HG02885 (cell line): ENCODE measurements around the gene MLXIP.
A peak's percentile ranks its signal among the peaks of the same experiment; 100 is the strongest.

Experiments used
- ATAC-seq: cut with Tn5 transposase; IDR thresholded peaks from one replicate; pipeline ENCODE4 v1.9.1; 2021; ENCODE audit warnings: mild to moderate bottlenecking; ENCODE audit not compliant: unreplicated experiment, poor library complexity

The MLXIP gene

GRCh38 chr12:122141911-122142725 is 63.6 kb downstream of the MLXIP start:
- no peak for ATAC-seq

- ATAC-seq = no peak
These were observed 64.3 kb downstream of the MLXIP start for GRCh38 chr12:122142857-122143256.

GRCh38 chr12:122144885-122145284 is 66.3 kb downstream of the MLXIP start:
- no peak for ATAC-seq

- no peak for ATAC-seq
These were observed 67.2 kb downstream of the MLXIP start for GRCh38 chr12:122145505-122146330.

- no peak for ATAC-seq
These were observed 69.1 kb downstream of the MLXIP start for GRCh38 chr12:122147514-122148290.

- no peak for ATAC-seq
These were observed 70.1 kb downstream of the MLXIP start for GRCh38 chr12:122148657-122149056.

GRCh38 chr12:122150127-122150681 is 71.6 kb downstream of the MLXIP start:
- ATAC-seq = no peak

GRCh38 chr12:122152754-122153153 is 74.2 kb downstream of the MLXIP start:
- ATAC-seq = no peak

GRCh38 chr12:122155705-122156104 is 77.1 kb downstream of the MLXIP start:
- no peak for ATAC-seq

GRCh38 chr12:122158700-122159285 is 80.2 kb downstream of the MLXIP start:
- ATAC-seq = no peak

- no peak for ATAC-seq
These were observed 81.3 kb downstream of the MLXIP start for GRCh38 chr12:122159882-122160281.

- ATAC-seq = no peak
These were observed 82.2 kb downstream of the MLXIP start for GRCh38 chr12:122160761-122161160.

- no peak for ATAC-seq
These were observed 83.1 kb downstream of the MLXIP start for GRCh38 chr12:122161682-122162081.

- ATAC-seq = no peak
These were observed 84.4 kb downstream of the MLXIP start for GRCh38 chr12:122162976-122163375.

GRCh38 chr12:122166422-122167349 is 88.1 kb downstream of the MLXIP start:
- ATAC-seq = peak; percentile 82

- no peak for ATAC-seq
These were observed 88.9 kb downstream of the MLXIP start for GRCh38 chr12:122167356-122167925.

- ATAC-seq = no peak
These were observed 89.9 kb downstream of the MLXIP start for GRCh38 chr12:122168492-122168891.

- no peak for ATAC-seq
These were observed 92.8 kb downstream of the MLXIP start for GRCh38 chr12:122171399-122171798.
